GM10266 (cell line): ENCODE measurements around the gene CPN1.
"Not testable (repeated sequence)": the region's sequence is repeated elsewhere in the genome, so short reads cannot be mapped to it uniquely, and the experiment has no call there.

Experiments used
- DNase-seq: peaks from one replicate; pipeline ENCODE4 v3.0.0; 2012; ENCODE audit errors: extremely low spot score
- TF ChIP-seq, protein P1 (sequence below): IDR thresholded peaks from 2 replicates; pipeline ENCODE4 v1.5.1; 2012; ENCODE audit warnings: mild to moderate bottlenecking, low read depth; ENCODE audit not compliant: control insufficient read depth, insufficient read depth; ENCODE audit errors: missing control alignments

The CPN1 gene

GRCh38 chr10:100081075-100082001 lies at the start of gene CPN1:
Gene CPN1 (minus strand): TSS chr10:100081869. CDS start chr10:100081625, 244 bp downstream.
- TF ChIP-seq, protein P1, sequence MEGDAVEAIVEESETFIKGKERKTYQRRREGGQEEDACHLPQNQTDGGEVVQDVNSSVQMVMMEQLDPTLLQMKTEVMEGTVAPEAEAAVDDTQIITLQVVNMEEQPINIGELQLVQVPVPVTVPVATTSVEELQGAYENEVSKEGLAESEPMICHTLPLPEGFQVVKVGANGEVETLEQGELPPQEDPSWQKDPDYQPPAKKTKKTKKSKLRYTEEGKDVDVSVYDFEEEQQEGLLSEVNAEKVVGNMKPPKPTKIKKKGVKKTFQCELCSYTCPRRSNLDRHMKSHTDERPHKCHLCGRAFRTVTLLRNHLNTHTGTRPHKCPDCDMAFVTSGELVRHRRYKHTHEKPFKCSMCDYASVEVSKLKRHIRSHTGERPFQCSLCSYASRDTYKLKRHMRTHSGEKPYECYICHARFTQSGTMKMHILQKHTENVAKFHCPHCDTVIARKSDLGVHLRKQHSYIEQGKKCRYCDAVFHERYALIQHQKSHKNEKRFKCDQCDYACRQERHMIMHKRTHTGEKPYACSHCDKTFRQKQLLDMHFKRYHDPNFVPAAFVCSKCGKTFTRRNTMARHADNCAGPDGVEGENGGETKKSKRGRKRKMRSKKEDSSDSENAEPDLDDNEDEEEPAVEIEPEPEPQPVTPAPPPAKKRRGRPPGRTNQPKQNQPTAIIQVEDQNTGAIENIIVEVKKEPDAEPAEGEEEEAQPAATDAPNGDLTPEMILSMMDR: no peak
- no peak for DNase-seq

GRCh38 chr10:100130831-100131230 lies 49.2 kb upstream of the CPN1 start:
- DNase-seq: no peak
- TF ChIP-seq, protein P1: no peak

DNA sequence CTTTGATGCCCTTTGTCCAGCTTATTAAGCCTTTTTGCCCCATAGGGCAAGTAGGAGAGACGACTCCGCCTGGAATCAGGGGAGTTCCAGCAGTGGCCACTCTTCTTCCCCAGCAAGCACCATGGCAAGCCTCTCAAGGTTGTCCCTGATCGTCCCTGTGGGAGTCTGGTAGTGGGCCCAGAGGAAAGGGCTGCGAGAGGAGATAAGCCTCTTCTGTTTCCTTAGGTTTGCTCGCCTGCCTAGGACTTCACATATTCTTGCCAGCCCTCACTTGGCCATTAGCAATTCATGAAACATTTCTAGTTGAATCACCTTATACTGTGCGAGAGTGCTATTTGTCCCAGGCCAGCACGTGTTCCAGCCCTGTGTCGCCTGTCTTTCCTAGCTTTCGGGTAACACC lies 47.8 kb upstream of the CPN1 start:
- TF ChIP-seq, protein P1: no peak
- no peak for DNase-seq

DNA sequence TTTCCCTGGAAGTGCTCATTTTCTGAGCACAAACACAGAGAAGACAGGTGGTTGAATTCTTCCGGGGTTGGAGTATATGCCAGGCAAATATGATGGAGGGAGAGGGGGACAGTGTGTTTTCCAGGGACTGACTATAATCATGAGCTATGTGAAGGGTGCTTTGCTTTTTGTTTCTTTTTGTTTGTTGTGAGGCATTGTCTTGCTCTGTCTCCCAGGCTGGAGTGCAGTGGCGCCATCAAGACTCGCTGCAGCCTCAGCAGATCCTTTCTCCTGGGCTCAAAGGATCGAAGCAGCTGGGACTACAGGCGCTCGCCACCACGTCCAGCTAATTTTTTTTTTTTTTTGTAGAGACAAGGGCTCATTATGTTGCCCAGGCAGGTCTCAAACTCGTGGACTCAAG lies 47.3 kb upstream of the CPN1 start:
- no peak for DNase-seq
- TF ChIP-seq, protein P1: no peak

DNA sequence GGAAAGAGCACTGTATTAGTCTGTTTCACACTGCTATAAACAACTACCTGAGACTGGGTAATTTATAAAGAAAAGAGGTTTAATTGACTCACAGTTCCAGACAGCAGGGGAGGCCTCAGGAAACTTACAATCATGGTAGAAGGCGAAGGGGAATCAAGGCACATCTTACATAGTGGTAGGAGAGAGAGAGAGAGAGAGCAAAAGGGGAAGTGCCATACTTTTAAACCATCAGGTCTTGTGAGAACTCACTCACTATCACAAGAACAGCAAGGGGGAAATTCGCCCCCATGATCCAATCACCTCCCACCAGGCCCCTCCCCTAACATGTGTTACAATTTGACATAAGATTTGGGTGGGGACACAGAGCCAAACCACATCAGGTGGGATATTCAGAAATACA lies 43.7 kb upstream of the CPN1 start:
- not testable (repeated sequence) for DNase-seq

DNA sequence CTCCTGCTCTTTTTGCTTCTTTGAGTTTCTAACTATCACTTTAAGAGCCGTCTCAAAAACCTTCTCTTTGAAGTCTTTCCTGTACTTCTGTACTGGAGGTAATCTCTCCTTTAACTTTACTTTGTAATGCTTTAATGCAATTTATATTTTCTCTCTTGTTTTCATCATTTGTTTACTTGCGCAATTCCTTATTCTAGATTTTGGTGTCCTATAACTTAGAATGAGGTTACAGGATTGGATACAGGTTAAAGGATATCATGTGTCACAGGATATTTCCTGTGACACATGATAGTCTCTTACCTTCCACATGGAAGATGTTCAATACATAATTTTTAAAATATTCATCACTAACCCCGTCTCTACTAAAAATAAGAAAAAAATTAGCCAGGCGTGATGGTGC lies 42.4 kb upstream of the CPN1 start:
- TF ChIP-seq, protein P1: no peak
- DNase-seq: no peak

- TF ChIP-seq, protein P1: no peak
- no peak for DNase-seq
Observed at GRCh38 chr10:100122780-100123179, 41.1 kb upstream of the CPN1 start.
